ENCODE results near the gene CDIPT.

GRCh38 chr16:29815032-29815721, 47.8 kb downstream of the CDIPT start:
- TF ChIP-seq, protein P1, sequence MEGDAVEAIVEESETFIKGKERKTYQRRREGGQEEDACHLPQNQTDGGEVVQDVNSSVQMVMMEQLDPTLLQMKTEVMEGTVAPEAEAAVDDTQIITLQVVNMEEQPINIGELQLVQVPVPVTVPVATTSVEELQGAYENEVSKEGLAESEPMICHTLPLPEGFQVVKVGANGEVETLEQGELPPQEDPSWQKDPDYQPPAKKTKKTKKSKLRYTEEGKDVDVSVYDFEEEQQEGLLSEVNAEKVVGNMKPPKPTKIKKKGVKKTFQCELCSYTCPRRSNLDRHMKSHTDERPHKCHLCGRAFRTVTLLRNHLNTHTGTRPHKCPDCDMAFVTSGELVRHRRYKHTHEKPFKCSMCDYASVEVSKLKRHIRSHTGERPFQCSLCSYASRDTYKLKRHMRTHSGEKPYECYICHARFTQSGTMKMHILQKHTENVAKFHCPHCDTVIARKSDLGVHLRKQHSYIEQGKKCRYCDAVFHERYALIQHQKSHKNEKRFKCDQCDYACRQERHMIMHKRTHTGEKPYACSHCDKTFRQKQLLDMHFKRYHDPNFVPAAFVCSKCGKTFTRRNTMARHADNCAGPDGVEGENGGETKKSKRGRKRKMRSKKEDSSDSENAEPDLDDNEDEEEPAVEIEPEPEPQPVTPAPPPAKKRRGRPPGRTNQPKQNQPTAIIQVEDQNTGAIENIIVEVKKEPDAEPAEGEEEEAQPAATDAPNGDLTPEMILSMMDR (IDR thresholded peaks at IDR 0.05): no peak
- TF ChIP-seq POLR2A (IDR thresholded peaks at IDR 0.05): no peak
